Measurements from ENCODE around the gene LRRC36. TPM values are rescaled to one million over a fixed set of nuclear protein-coding genes. Genes with fewer than 3 reads are reported as not detected.

The LRRC36 gene
- total and polyA plus RNA-seq, 2 of the 13 experiments (the other 11 are each of a cell fraction or from before 2014, with no cell fraction given) = 0.12 to 0.15 TPM

GRCh38 chr16:67284699-67285646 is 41.6 kb upstream of the LRRC36 start (continued):
- no peak for TF ChIP-seq CREB3 (CRISPR knock-in tag; IDR thresholded peaks at IDR 0.05)
- TF ChIP-seq SALL1 (CRISPR knock-in tag; IDR thresholded peaks at IDR 0.05) = peak; percentile 47; the same call in 1 of the 2 replicates
- TF ChIP-seq HOXA5 (CRISPR knock-in tag; IDR thresholded peaks at IDR 0.05) = no peak
- TF ChIP-seq GABPB1 (CRISPR knock-in tag; IDR thresholded peaks at IDR 0.05) = 0 out of 2 replicates have a peak, but pooled peaks have one; percentile 3
- TF ChIP-seq YY1 (IDR thresholded peaks at IDR 0.05; ENCODE audit: insufficient read depth, insufficient replicate concordance, low read depth, low read length) = no peak
- TF ChIP-seq, protein P1, sequence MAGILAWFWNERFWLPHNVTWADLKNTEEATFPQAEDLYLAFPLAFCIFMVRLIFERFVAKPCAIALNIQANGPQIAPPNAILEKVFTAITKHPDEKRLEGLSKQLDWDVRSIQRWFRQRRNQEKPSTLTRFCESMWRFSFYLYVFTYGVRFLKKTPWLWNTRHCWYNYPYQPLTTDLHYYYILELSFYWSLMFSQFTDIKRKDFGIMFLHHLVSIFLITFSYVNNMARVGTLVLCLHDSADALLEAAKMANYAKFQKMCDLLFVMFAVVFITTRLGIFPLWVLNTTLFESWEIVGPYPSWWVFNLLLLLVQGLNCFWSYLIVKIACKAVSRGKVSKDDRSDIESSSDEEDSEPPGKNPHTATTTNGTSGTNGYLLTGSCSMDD (CRISPR knock-in tag; IDR thresholded peaks at IDR 0.05) = no peak
- no peak for TF ChIP-seq NR1H2 (CRISPR knock-in tag; IDR thresholded peaks at IDR 0.05; ENCODE audit: borderline replicate concordance, low read depth)
- no peak for TF ChIP-seq MTERF4 (CRISPR knock-in tag; IDR thresholded peaks at IDR 0.05)
- TF ChIP-seq CBX2 (IDR thresholded peaks at IDR 0.05; ENCODE audit: low read depth, low read length) = no peak
- TF ChIP-seq CBX2 (CRISPR knock-in tag; IDR thresholded peaks at IDR 0.05; ENCODE audit: low read depth) = no peak
- TF ChIP-seq ZFP91 (CRISPR knock-in tag; IDR thresholded peaks at IDR 0.05; ENCODE audit: borderline replicate concordance) = peak; percentile 52; the same call in 1 of the 2 replicates
- no peak for TF ChIP-seq FOXM1 (CRISPR knock-in tag; IDR thresholded peaks at IDR 0.05)
- TF ChIP-seq ZNF333 (CRISPR knock-in tag; IDR thresholded peaks at IDR 0.05; ENCODE audit: borderline replicate concordance) = no peak
- no peak for TF ChIP-seq SOX6 (IDR thresholded peaks at IDR 0.05)
- TF ChIP-seq SOX6 (CRISPR knock-in tag; IDR thresholded peaks at IDR 0.05) = no peak
- no peak for TF ChIP-seq ZNF253 (CRISPR knock-in tag; IDR thresholded peaks at IDR 0.05; ENCODE audit: borderline replicate concordance)
- TF ChIP-seq ZZZ3 (CRISPR knock-in tag; IDR thresholded peaks at IDR 0.05; ENCODE audit: borderline replicate concordance) = 0 out of 2 replicates have a peak, but pooled peaks have one; percentile 43
- TF ChIP-seq TBX3 (IDR thresholded peaks at IDR 0.05; ENCODE audit: borderline replicate concordance) = no peak
- TF ChIP-seq PCBP1 (IDR thresholded peaks at IDR 0.05; ENCODE audit: borderline replicate concordance, low read depth, low read length) = no peak
- TF ChIP-seq ZSCAN25 (CRISPR knock-in tag; IDR thresholded peaks at IDR 0.05) = 0 out of 2 replicates have a peak, but pooled peaks have one; percentile 27
